Stimulated activated CD4-positive, alpha-beta T cell treated with anti-CD3 and anti-CD28 coated beads, Interleukin-1b, Interleukin-23, amount 100 ng/mL, for 4 hours (primary cell): ENCODE data around the gene MAD1L1.
A peak's percentile ranks its signal among the peaks of the same experiment; 100 is the strongest.

ENCODE experiments used
- DNase-seq, 2 donors: peaks; one replicate each; pipeline ENCODE4 v3.0.0-alpha.2; 2020; ENCODE audit warnings: low read depth in 2 of 2

The MAD1L1 gene

GRCh38 chr7:2118056-2118455 lies 114.7 kb downstream of the MAD1L1 start:
- no peak for DNase-seq

- DNase-seq = no peak
Measured at GRCh38 chr7:2117646-2118045, 115.1 kb downstream of the MAD1L1 start.

- DNase-seq = no peak
Measured at GRCh38 chr7:2116989-2117591, 115.7 kb downstream of the MAD1L1 start.

GRCh38 chr7:2116448-2116810 lies 116.3 kb downstream of the MAD1L1 start:
- DNase-seq = no peak

GRCh38 chr7:2115760-2116447 lies 116.8 kb downstream of the MAD1L1 start:
- no peak for DNase-seq

- DNase-seq = no peak
Measured at GRCh38 chr7:2114926-2115759, 117.6 kb downstream of the MAD1L1 start.

GRCh38 chr7:2114052-2114451 lies 118.7 kb downstream of the MAD1L1 start:
- no peak for DNase-seq

- no peak for DNase-seq
Measured at GRCh38 chr7:2112261-2113198, 120.2 kb downstream of the MAD1L1 start.

GRCh38 chr7:2111568-2111967 lies 121.2 kb downstream of the MAD1L1 start:
- DNase-seq = no peak

- no peak for DNase-seq
Measured at GRCh38 chr7:2110610-2111396, 121.9 kb downstream of the MAD1L1 start.

GRCh38 chr7:2109936-2110609 lies 122.7 kb downstream of the MAD1L1 start:
- DNase-seq = peak; percentile 46 to 52

GRCh38 chr7:2109251-2109872 lies 123.4 kb downstream of the MAD1L1 start:
- DNase-seq = no peak

GRCh38 chr7:2108501-2109250 lies 124.1 kb downstream of the MAD1L1 start:
- DNase-seq = no peak

GRCh38 chr7:2108071-2108455 lies 124.7 kb downstream of the MAD1L1 start:
- DNase-seq = no peak

GRCh38 chr7:2107386-2108070 lies 125.2 kb downstream of the MAD1L1 start:
- no peak for DNase-seq

GRCh38 chr7:2106924-2107323 lies 125.8 kb downstream of the MAD1L1 start:
- no peak for DNase-seq

GRCh38 chr7:2106440-2106839 lies 126.3 kb downstream of the MAD1L1 start:
- no peak for DNase-seq

GRCh38 chr7:2105917-2106316 lies 126.8 kb downstream of the MAD1L1 start:
- no peak for DNase-seq

- DNase-seq = no peak
Measured at GRCh38 chr7:2105280-2105679, 127.5 kb downstream of the MAD1L1 start.
